ENCODE results near the gene C11orf98.
"Not testable (repeated sequence)": the region's sequence is repeated elsewhere in the genome, so short reads cannot be mapped to it uniquely, and the experiment has no call there.

The C11orf98 gene

GRCh38 chr11:62680825-62681240 lies 15.8 kb upstream of the C11orf98 start:
- FAIRE-seq: no peak

DNA sequence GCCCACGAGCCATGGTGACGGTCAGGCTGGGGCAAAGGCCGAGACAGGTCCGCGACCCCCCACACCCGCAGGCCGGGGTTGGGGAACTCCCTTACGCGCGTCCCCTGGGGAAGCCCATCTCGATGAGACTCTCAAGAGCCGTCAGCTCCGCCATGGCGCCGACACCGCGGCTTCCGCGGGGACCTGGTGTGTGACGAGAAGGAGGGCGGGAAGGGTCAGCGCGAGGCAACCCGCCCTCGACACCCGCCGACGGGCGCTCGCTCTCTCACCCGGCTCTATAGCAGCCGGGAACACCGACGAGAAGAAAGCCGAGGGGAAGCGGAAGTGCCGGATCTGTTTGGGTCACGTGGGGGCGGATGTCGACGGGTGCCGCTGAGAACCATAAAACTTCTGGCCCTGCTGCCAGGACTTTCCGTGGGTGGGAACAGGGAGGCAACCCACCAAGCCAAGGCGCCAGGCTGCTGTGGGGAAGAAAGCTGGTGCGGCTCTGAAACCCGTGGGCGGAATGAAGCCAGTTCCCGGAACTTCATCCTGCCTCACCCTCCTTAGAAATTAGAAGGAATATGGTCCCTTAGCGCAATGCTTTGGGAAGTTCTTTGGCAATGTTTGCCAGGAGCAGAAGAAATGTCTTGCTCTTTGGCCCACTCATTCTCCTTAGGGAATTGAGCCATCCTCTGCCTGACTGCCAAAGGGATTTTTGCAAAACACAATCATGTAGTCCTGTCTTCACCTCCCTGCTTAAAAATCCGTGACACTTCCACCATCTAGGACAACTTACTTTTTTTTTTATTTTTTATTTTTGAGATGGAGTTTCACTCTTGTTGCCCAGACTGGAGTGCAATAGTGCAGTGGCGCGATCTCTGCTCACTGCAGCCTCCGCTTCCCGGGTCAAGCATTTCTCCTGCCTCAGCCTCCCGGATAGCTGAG lies 14.0 kb upstream of the C11orf98 start, which contains the start of gene UBXN1:
Gene UBXN1, minus strand, starts transcription at position 304 of the 927 bp plus-strand sequence. Its CDS starts 150 bp downstream, at position 154.
- no peak for FAIRE-seq

- FAIRE-seq: no peak
These were observed 13.4 kb upstream of the C11orf98 start for GRCh38 chr11:62678433-62678769.

DNA sequence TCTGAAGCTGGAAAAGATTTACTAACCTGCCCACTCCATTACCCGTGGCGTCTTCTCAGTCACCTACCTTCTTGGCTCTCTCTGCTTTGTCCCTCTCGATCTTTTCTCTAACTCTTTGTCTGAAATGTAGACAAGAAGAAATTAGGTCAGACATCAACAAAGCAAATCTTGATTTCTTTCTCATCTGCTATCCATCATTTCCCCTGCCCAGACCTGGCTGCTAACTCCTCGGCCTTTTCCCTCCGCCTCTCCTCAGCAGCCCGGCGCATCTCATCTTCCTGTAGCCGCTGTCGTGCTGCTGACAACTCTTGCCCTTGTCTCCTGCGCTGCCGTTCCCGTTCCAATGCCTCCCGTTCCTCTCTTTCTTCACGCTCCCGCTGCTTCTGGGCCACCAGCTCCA lies 12.7 kb upstream of the C11orf98 start:
- no peak for FAIRE-seq

GRCh38 chr11:62677156-62677555 lies 12.1 kb upstream of the C11orf98 start:
- no peak for FAIRE-seq

DNA sequence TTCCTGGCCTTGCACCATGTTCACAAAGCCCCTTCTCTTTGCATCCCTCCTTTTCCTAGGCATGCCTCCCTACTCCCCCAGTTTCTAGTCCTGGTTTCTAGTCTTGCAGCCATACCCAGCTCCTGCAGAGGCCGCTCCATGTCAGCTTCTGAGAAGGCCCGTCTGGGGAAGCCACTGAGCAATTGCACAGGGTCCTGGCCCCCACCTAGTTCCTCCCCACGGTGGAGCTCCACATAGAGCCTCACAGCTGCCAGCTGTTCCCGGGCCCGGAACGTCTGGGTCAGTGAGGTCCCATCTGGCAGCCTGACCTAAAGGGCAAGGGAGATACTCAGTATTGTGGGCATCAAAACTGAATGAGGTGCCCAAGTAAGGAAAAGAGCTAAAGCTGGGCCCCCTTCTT lies 11.7 kb upstream of the C11orf98 start:
- FAIRE-seq: no peak

DNA sequence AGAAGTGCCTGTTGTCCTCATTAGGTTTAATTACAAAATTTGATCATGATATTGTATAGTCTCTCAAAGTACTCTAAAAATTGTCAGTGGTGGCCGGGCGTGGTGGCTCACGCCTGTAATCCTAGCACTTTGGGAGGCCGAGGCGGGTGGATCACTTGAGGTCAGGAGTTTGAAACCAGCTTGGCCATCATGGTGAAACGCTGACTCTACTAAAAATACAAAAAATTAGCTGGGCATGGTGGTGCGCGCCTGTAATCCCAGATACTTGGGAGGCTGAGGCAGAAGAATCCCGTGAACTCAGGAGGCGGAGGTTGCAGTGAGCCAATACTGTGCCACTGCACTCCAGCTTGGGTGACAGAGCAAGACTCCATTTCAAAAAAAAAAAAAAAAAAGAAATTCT lies 10.4 kb upstream of the C11orf98 start:
- FAIRE-seq: not testable (repeated sequence)

GRCh38 chr11:62673196-62673525 lies 8.2 kb upstream of the C11orf98 start:
- FAIRE-seq: no peak

DNA sequence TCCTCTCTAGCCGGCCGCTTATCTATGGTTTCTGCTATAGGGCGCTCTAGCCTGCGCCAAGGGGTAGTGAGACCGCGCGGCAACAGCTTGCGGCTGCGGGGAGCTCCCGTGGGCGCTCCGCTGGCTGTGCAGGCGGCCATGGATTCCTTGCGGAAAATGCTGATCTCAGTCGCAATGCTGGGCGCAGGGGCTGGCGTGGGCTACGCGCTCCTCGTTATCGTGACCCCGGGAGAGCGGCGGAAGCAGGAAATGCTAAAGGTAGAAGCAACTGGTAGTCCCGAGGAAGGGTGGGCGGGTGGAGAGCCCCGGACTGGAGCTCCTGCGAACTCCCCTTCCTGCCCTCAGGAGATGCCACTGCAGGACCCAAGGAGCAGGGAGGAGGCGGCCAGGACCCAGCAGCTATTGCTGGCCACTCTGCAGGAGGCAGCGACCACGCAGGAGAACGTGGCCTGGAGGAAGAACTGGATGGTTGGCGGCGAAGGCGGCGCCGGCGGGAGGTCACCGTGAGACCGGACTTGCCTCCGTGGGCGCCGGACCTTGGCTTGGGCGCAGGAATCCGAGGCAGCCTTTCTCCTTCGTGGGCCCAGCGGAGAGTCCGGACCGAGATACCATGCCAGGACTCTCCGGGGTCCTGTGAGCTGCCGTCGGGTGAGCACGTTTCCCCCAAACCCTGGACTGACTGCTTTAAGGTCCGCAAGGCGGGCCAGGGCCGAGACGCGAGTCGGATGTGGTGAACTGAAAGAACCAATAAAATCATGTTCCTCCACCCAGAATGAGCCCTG lies 6.8 kb upstream of the C11orf98 start, which contains the start of the genes LBHD1 and UQCC3:
Gene LBHD1, minus strand, starts transcription at position 660 of the 782 bp plus-strand sequence. CDS start 2,236 bp downstream, outside the sequence.
Gene UQCC3, plus strand, starts transcription at position 66 of the 782 bp plus-strand sequence. Its CDS starts 73 bp downstream, at position 139.
- FAIRE-seq: no peak

GRCh38 chr11:62671236-62671607 lies 6.2 kb upstream of the C11orf98 start:
- FAIRE-seq: no peak

DNA sequence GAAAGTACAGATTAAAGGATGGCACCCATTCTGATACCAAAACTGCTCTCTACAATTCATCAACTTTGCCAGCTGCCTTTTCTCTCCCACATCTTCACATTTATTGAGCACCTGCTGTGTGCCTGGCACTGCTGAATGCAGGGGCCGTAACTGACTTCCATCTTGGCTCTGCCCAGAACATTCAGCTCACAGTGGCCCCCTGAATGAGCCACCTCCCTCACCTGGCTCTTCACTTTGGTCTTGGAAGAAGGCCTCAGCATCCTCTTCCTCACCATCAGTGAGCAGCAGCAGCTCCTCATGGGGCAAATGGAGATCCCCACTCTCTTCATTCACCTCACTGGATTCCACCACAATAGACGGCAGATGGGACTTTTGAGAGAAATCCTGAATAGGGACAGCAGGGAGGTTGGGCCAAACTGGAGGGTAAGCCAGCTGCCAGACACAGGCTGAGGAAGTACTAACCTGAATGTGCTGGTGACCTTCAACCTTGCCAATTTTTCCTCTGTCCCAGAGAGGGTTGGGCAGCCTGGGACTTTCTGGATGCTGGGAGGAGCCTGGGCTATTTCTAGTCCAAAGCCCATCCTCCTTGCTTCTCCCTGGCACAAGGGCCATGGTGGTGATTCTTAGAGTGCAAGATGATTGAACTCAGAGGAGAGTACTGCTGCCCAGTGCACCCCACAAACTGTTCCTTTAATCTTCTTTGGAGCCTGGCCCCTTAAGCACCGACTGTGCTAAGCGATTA lies 4.6 kb upstream of the C11orf98 start:
- no peak for FAIRE-seq

GRCh38 chr11:62667460-62667859 lies 2.5 kb upstream of the C11orf98 start:
- FAIRE-seq: no peak

DNA sequence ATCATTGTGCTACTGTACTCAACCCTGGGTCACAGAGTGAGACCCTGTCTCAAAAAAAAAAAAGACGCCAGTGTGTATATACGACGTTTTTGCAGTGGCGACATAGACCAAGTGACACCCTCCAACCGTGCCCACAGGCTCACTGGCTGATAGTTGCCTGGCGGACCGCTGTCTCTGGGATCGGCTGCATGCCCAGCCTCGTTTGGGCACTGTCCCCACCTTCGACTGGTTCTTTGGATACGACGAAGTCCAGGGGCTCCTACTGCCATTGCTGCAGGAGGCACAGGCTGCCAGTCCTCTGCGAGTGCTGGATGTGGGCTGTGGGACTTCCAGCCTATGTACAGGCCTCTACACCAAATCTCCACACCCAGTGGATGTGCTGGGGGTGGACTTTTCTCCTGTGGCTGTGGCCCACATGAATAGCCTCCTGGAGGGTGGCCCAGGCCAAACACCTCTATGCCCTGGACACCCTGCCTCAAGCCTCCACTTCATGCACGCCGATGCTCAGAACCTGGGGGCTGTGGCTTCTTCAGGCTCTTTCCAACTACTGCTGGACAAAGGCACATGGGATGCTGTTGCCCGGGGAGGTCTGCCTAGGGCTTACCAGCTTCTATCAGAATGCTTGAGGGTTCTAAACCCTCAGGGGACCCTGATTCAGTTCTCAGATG lies 1.4 kb upstream of the C11orf98 start:
- FAIRE-seq: no peak

DNA sequence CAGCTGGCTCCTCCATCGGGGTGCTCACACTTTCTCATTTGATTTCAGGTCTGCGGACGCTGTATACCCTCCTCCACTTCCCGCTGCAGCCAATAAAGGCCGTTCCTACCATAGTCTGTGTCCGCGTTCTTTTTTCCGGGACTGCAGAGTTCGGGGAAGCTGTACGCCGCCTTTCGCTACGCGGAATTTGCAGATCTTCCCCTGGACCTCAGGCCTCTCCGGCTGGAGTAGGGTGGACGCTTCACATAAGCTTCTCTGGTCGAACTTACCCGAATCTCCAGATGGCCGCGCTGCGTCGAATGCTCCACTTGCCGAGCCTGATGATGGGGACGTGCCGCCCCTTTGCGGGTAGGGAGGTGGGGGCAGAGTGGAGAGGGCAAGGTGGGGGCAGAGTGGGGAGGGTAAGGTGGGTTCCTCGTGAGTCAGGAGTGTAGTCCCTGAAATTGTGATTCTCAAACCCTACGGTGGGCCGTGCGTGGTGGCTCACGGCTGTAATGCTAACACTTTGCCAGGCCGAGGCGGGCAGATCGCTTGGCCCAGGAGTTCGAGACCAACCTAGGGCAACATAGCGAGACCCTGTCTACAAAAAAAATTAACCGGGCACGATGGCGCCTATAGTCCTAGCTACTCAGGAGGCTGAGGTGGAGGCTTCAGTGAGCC lies 719 bp upstream of the C11orf98 start:
- FAIRE-seq: no peak

- FAIRE-seq: no peak
These were observed 470 bp downstream of the C11orf98 start for GRCh38 chr11:62664405-62665074.

DNA sequence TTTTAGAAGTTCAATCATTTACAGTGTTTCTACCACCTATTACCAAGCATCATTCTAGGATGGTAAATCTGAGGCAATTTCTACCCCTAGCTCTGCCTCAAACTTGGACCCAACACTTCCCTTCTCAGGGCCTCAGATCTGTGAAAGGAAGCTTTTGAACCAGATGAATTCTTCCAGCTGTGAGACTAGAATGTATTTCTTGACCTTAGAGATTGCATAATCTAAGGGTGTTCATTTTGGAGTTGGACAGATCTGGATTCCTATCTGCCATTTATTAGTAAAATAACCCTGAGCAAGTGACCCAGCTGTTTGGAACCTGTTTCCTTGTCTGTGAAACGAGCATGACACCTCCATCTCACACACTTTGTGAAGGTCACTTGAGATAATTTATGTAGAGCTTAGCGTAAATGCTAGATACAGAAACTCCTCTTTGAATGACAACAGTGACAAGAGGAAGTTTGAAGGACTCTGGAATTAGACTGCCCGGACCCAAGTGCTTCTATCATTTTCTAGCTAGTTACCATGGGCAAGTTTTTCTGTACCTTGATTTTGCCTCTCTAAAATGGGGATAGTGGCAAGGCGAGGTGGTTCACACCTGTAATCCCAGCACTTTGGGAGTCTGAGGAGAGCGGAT lies 8.1 kb downstream of the C11orf98 start:
- FAIRE-seq: no peak

GRCh38 chr11:62654297-62654696 lies 10.7 kb downstream of the C11orf98 start:
- FAIRE-seq: no peak

DNA sequence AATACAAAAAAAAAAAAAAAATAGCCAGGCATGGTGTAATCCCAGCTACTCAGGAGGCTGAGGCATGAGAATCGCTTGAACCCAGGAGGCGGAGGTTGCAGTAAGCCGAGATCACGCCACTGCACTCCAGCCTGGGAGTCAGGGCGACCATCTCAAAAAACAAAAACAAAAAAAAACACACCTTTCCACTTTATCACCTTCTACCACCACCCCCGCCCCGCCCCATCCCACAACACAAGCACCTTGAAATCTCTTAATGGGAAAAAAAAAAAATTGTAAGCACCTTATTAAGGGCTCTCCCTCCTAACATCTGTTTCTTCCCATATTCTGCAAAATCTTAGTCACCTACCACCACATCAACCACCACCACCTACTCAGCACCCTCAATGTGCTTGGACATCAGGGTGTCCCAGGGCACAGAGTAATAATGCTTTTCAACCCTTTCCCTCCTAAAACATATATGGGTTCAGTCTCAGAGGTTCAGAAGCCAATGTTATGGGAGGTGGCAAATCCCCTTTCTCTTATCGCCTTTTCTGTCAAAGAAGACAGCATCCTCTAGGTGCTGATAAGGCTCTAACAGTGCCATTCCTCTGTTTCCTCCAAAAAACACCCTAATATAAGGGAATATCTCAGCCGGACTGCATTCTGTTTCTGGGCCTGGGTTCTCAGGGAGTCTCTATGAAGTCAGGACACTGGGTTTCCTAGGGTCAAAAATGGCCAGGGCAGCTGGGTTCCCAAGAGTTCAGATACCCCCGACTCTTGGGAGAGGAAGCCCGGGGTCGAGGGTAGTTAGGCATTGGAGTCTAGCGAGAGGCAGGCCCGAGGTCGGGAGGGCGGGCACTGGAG lies 12.6 kb downstream of the C11orf98 start:
- FAIRE-seq: no peak

DNA sequence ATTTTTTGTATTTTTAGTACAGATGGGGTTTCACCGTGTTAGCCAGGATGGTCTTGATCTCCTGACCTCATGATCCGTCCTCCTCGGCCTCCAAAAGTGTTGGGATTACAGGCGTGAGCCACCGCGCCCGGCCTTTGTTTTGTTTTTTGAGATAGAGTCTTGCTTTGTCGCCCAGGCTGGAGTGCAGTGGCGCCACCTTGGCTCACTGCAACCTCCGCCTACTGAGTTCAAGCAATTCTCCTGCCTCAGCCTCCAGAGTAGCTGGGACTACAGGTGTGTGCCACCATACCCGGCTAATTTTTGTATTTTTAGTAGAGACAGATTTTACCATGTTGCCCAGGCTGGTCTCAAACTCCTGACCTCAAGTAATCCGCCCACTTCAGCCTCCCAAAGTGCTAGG lies 14.7 kb downstream of the C11orf98 start:
- not testable (repeated sequence) for FAIRE-seq

GRCh38 chr11:62649486-62649885 lies 15.5 kb downstream of the C11orf98 start:
- FAIRE-seq: no peak

Data from colon (tissue), 2 donors.